Ascending aorta (tissue), 2 donors: Measurements from ENCODE around the gene TMX3. TPM values are rescaled to one million over a fixed set of nuclear protein-coding genes. Genes with fewer than 3 reads are reported as not detected.

Experiments
- DNase-seq, 2 donors: peaks; one replicate each; pipeline ENCODE4 v3.0.0-alpha.2; 2019; ENCODE audit warnings: low spot score in 2 of 2
- H3K27ac ChIP-seq, 2 donors: fragments of 200-600 bp; sonication (generic); one replicate each; pipeline ENCODE4 v1.5.1; 2016 to 2017; ENCODE audit warnings: mild to moderate bottlenecking in 1 of 2
- H3K27me3 ChIP-seq: fragments of 200-600 bp; sonication (generic); one replicate; pipeline ENCODE4 v1.5.1; 2017
- H3K36me3 ChIP-seq, 2 donors: fragments of 200-600 bp; sonication (generic); one replicate each; pipeline ENCODE4 v1.5.1; 2016
- H3K4me1 ChIP-seq, 2 donors: fragments of 200-600 bp; sonication (generic); one replicate each; pipeline ENCODE4 v1.5.1; 2016 to 2017; ENCODE audit warnings: mild to moderate bottlenecking in 1 of 2
- H3K4me3 ChIP-seq, 2 donors: fragments of 200-600 bp; sonication (generic); one replicate each; pipeline ENCODE4 v1.5.1; 2016 to 2017; ENCODE audit warnings: mild to moderate bottlenecking in 1 of 2
- H3K9me3 ChIP-seq, 2 donors: fragments of 200-600 bp; sonication (generic); one replicate each; pipeline ENCODE4 v1.5.1; 2016
- intact Hi-C: fragments of 100-400 bp; cut with DNase I; formaldehyde crosslinking; loops from one replicate; pipeline ENCODE4 v1.15.1; 2023
- total RNA-seq: library from RNA; depleted of rRNA; stranded (reverse); fragments of >200 nt; gene quantifications from one replicate; pipeline ENCODE4 v1.1.0, GENCODE V29; 2016
- TF ChIP-seq, protein P1 (sequence below), 3 experiments: fragments of 200-600 bp in 2 of 3; fragments of 450-650 bp in 1 of 3; sonication (generic) in 2 of 3; IDR thresholded peaks; one replicate each; pipeline ENCODE4 v1.5.1; 2016 to 2019; ENCODE audit warnings: antibody characterized with exemption in 3 of 3, mild to moderate bottlenecking in 1 of 3, moderate library complexity in 1 of 3

The TMX3 gene, protein sequence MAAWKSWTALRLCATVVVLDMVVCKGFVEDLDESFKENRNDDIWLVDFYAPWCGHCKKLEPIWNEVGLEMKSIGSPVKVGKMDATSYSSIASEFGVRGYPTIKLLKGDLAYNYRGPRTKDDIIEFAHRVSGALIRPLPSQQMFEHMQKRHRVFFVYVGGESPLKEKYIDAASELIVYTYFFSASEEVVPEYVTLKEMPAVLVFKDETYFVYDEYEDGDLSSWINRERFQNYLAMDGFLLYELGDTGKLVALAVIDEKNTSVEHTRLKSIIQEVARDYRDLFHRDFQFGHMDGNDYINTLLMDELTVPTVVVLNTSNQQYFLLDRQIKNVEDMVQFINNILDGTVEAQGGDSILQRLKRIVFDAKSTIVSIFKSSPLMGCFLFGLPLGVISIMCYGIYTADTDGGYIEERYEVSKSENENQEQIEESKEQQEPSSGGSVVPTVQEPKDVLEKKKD
- total RNA-seq, result 12.9 TPM

DNA sequence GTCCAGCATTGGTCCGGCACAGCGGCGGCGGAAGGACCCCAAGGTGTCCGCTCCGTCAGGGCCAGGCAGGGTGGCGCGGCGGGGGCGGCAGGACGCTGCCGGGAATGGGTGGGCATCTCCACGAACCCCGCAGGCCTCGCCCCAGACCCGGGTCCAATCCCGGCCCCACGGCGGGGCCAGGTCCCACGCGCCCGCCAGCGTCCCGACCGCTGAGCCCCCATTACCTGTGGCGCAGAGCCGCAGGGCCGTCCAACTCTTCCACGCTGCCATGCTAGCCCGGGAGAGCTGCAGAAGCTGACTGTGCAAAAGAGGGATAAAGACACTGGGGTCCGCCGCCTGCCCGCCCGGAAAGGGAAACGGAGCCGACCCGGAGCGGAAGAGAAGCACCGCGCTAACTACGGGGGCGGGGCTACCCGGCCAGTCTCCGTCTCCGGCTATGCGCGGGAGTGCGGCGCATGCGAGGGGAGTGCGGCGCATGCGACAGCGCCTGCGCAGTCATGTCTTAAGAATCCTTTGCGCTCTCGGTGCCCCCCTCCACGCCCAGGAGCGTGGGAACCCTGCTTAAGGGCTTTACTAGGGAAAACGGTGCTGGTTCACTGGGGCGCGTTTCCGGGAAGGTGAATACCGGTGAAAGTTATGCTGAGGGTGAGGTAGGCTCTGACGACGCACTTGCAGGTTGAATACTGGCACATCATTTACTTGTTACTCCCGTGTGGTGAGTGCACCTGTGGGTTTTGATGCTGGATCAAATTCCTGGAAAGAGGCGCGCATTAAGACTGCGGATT lies at the start of gene TMX3:
Gene TMX3, minus strand, starts transcription at position 397 of the 785 bp plus-strand sequence. Its CDS starts 127 bp downstream, at position 270.
- intact Hi-C loops, result loop anchor here (5.0 to 10.0 kb wide), 3 partner anchors 243 to 1710 kb away; partner anchors contain the start of gene DSEL
- H3K9me3 ChIP-seq, result no peaks in the 10 kb centered on the region
- peaks cover 0 to 8% of the 10 kb centered on the region in 2 donors for H3K4me1 ChIP-seq
- H3K27me3 ChIP-seq, result no peaks in the 10 kb centered on the region
- DNase-seq, result peak; percentile 62 to 94
- H3K36me3 ChIP-seq, result peaks cover 9 to 20% of the 10 kb centered on the region in 2 donors
- H3K4me3 ChIP-seq, result peak within 1 kb of the TSS; percentile 66 to 98
- TF ChIP-seq, protein P1, sequence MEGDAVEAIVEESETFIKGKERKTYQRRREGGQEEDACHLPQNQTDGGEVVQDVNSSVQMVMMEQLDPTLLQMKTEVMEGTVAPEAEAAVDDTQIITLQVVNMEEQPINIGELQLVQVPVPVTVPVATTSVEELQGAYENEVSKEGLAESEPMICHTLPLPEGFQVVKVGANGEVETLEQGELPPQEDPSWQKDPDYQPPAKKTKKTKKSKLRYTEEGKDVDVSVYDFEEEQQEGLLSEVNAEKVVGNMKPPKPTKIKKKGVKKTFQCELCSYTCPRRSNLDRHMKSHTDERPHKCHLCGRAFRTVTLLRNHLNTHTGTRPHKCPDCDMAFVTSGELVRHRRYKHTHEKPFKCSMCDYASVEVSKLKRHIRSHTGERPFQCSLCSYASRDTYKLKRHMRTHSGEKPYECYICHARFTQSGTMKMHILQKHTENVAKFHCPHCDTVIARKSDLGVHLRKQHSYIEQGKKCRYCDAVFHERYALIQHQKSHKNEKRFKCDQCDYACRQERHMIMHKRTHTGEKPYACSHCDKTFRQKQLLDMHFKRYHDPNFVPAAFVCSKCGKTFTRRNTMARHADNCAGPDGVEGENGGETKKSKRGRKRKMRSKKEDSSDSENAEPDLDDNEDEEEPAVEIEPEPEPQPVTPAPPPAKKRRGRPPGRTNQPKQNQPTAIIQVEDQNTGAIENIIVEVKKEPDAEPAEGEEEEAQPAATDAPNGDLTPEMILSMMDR (IDR thresholded peaks at IDR 0.05), result no peak
- H3K27ac ChIP-seq, result peak within 1 kb of the TSS; percentile 40 to 76

DNA sequence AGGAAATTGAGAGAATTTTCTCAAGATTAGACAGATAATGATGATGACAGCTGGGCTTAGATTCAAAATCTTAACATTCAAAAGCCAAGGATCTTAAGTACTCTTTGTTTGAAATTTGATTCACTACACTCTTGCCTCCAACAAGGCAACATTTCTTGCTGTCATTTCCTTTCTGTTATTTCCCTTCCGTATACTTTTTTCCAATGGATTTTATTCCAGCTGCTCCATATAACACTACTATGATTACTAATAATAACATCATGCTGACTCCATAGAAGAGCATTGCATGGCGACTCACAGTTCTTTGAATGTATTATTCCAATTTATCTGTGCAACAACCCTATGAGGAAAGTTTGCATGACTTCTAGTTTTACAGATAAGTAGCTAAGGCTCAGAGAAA lies 49.1 kb upstream of the TMX3 start:
- no peak overlapping the region for H3K4me3 ChIP-seq
- TF ChIP-seq, protein P1 (IDR thresholded peaks at IDR 0.05), result no peak
- H3K4me1 ChIP-seq, result no peaks in the 10 kb centered on the region
- no peak overlapping the region for H3K27ac ChIP-seq
- no peaks in the 10 kb centered on the region for H3K27me3 ChIP-seq
- DNase-seq, result no peak
- H3K9me3 ChIP-seq, result no peaks in the 10 kb centered on the region
- intact Hi-C loops, result no loop called here
- H3K36me3 ChIP-seq, result no peaks in the 10 kb centered on the region

DNA sequence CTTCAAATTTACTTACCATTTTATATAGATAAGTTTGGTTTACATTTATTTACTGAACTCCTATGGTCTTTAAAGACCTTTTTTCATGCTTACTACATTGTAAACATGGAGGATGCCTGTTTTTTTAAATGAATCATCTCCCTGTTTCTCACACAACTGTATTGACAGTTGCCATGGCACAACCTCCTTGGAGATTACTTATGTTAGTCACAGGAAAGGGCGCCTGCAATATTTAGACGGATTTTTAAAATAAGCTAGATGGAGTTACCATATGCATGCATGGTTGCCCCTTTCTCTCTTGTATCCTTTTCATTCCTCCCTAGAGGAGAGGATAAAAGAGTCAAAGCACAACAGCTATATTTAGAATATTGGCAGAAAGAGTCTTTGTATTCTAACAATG lies 48.2 kb upstream of the TMX3 start:
- intact Hi-C loops, result no loop called here
- Histone ChIP-seq H3K27ac (no peak overlapping the region), H3K36me3 (no peaks in the 10 kb centered on the region), H3K9me3 (peaks cover 0 to 5% of the 10 kb centered on the region in 2 donors), H3K4me1 (no peaks in the 10 kb centered on the region), H3K27me3 (no peaks in the 10 kb centered on the region), H3K4me3 (no peak overlapping the region)
- DNase-seq, result no peak
- TF ChIP-seq, protein P1 (IDR thresholded peaks at IDR 0.05), result no peak

DNA sequence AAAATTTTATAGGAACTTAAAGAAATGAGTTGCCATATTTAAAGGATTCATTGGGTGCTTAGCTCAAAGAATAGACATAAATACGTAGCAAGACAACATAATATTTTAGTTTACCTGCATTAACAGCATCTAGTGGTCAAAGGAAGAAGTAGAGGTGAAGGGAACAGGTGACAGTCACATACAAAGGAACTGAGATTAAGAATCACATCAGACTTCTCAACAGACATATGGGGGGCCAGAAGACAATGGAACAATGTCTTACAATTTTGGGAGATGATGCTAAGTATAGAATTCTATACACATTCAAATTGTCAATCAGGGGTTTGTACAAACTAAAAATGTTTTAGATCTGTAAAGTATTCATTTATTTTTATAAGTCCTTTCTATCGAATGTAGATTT lies 44.4 kb upstream of the TMX3 start:
- Histone ChIP-seq H3K4me3 (no peak overlapping the region), H3K27me3 (no peaks in the 10 kb centered on the region), H3K36me3 (no peaks in the 10 kb centered on the region), H3K4me1 (no peaks in the 10 kb centered on the region), H3K27ac (no peak overlapping the region), H3K9me3 (peaks cover 0 to 5% of the 10 kb centered on the region in 2 donors)
- TF ChIP-seq, protein P1 (IDR thresholded peaks at IDR 0.05), result no peak
- intact Hi-C loops, result no loop called here
- no peak for DNase-seq

DNA sequence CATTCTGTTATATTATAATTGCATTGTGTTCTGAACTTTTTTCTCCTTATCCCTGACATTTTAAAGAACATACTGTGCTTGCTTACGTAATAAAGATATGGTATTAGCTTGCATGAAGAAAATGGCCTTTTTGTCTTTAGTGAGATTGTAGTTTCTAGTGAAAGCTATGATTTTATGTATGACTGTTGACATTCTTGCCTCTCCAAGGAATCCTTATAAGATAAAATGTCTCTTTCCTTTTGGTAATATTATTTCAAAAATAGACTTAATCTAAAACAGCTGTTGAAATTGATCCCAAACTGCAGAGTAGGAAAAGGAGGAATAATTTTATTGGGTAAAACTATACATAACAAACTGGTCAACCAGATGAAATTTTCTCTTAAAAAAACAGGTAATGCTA lies 42.2 kb upstream of the TMX3 start:
- Histone ChIP-seq H3K4me3 (no peak overlapping the region), H3K27me3 (no peaks in the 10 kb centered on the region), H3K36me3 (no peaks in the 10 kb centered on the region), H3K27ac (no peak overlapping the region), H3K4me1 (no peaks in the 10 kb centered on the region), H3K9me3 (peaks cover 1 to 5% of the 10 kb centered on the region in 2 donors)
- TF ChIP-seq, protein P1 (IDR thresholded peaks at IDR 0.05), result no peak
- DNase-seq, result no peak
- intact Hi-C loops, result no loop called here
